Choroid plexus epithelial cell (primary cell): ENCODE data around the gene ZNF674.
A peak's percentile ranks its signal among the peaks of the same experiment; 100 is the strongest.
"Not testable (repeated sequence)": the region's sequence is repeated elsewhere in the genome, so short reads cannot be mapped to it uniquely, and the experiment has no call there.

Experiments used
- DNase-seq: peaks from one replicate; pipeline ENCODE4 v3.0.0-alpha.2; 2010; ENCODE audit warnings: low read depth
- H3K4me3 ChIP-seq: 2 replicates; pipeline ENCODE4 v1.5.1; 2011; ENCODE audit warnings: low read depth, mild to moderate bottlenecking, control low read depth, low read length, moderate library complexity
- CTCF ChIP-seq: conservative IDR thresholded peaks from 2 replicates; pipeline ENCODE4 v1.5.1; 2011; ENCODE audit warnings: low read depth, mild to moderate bottlenecking, control low read depth, inconsistent platforms, low read length, moderate library complexity

ZNF674 gene

DNA sequence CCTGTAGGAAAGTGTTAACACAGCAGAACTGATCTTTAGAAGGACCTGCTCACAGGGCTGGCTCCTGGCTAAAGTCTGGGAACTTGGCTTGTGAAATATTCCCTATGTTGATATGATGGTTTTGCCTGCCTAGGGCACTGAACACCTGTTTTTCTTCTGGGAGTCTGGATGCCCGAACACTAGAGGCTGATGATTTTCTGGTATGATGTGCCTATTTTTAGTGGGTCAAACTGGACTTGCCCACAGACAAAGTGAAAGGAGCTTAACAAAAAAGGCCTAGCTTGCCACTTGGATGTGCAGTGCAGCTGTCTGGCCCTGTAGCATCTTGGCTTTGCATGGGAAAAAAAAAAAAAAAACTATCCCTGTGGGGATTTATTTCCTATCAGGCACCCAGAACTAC is 39.1 kb downstream of the ZNF674 start:
- no peak overlapping the region for H3K4me3 ChIP-seq
- no peak for TF ChIP-seq CTCF
- no peak for DNase-seq

- DNase-seq: no peak
- H3K4me3 ChIP-seq: no peak overlapping the region
- no peak for TF ChIP-seq CTCF
Measured at GRCh38 chrX:46502848-46503247, 42.4 kb downstream of the ZNF674 start.

GRCh38 chrX:46500054-46500453 is 45.2 kb downstream of the ZNF674 start:
- H3K4me3 ChIP-seq: no peak overlapping the region
- no peak for TF ChIP-seq CTCF
- no peak for DNase-seq

GRCh38 chrX:46488712-46489111 is 56.5 kb downstream of the ZNF674 start:
- DNase-seq: no peak
- no peak overlapping the region for H3K4me3 ChIP-seq
- TF ChIP-seq CTCF: no peak

GRCh38 chrX:46485897-46486296 is 59.3 kb downstream of the ZNF674 start:
- H3K4me3 ChIP-seq: no peak overlapping the region
- TF ChIP-seq CTCF: no peak
- DNase-seq: no peak

DNA sequence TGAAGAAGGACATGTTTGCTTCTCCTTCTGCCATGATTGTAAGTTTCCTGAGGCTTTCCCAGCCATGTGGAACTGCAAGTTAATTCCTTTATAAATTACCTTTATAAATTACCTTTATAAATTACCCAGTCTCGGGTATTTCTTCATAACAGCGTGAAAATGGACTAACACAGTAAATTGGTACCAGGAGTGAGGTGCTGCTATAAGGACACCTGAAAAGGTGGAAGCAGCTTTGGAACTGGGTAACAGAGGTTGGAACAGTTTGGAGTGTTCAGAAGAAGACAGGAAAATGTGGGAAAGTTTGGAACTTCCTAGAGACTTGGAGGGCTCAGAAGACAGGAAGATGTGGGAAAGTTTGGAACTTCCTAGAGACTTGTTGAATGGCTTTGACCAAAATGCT is 66.6 kb downstream of the ZNF674 start:
- H3K4me3 ChIP-seq, DNase-seq: not testable (repeated sequence)

- no peak overlapping the region for H3K4me3 ChIP-seq
- no peak for TF ChIP-seq CTCF
- peak; percentile 75 for DNase-seq
Measured at GRCh38 chrX:46477435-46477834, 67.8 kb downstream of the ZNF674 start.

DNA sequence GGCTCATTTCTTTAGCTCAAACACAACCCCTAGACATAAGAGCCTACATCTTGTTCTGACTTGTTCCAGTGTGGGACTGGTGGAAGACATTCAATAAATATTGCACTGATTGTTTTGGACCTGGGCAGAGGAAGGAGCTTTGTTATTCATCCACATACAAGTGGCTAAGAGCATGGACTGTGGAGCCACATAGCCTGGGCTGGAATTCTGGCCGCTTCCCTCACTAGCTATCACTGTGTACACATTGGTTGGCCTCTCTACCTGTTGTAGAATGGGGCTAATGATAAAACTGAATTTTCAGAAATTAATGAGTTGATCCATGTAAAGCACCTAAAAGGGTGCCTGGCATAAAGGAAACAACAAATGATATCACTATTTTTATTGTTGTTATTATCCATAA is 80.0 kb downstream of the ZNF674 start:
- DNase-seq: no peak
- no peak overlapping the region for H3K4me3 ChIP-seq
- TF ChIP-seq CTCF: no peak
